ENCODE data around the gene NCCRP1. TPM values are rescaled to one million over a fixed set of nuclear protein-coding genes. Genes with fewer than 3 reads are reported as not detected.

NCCRP1 gene
- total RNA-seq, 2 donors from 2014 or later: 0.27 TPM; not detected in 1

GRCh38 chr19:39202998-39203355, 6.2 kb downstream of the NCCRP1 start:
- H3K27me3 ChIP-seq (replicated peaks; ENCODE audit: insufficient read depth): peaks cover 5% of the 10 kb centered on the region
- no peaks in the 10 kb centered on the region for H3K4me1 ChIP-seq (ENCODE audit: control insufficient read depth in 1 of 2, low read depth in 2 of 2)

GRCh38 chr19:39203372-39204341, 6.9 kb downstream of the NCCRP1 start, which contains the start of gene SYCN:
SYCN (minus strand) TSS chr19:39204263; CDS start chr19:39204254, 9 bp downstream.
- TF ChIP-seq CTCF (IDR thresholded peaks at IDR 0.05): no peak
- Histone ChIP-seq H3K4me3 (no peak within 1 kb of the TSS), H3K9me3 (no peaks in the 10 kb centered on the region), H3K4me1 (ENCODE audit: control insufficient read depth in 1 of 2, low read depth in 2 of 2) (no peaks in the 10 kb centered on the region), H3K27ac (no peak within 1 kb of the TSS), H3K36me3 (no peaks in the 10 kb centered on the region), H3K27me3 (replicated peaks; ENCODE audit: insufficient read depth) (no peaks in the 10 kb centered on the region)
- DNase-seq (ENCODE audit: low spot score): no peak
- no peak for ATAC-seq (ENCODE audit: insufficient number of reproducible peaks, low FRiP score, low read depth)

More at GRCh38 chr19:39202998-39203355, 6.2 kb downstream of the NCCRP1 start:
- no peak for TF ChIP-seq CTCF (IDR thresholded peaks at IDR 0.05)
- Histone ChIP-seq H3K9me3 (no peaks in the 10 kb centered on the region), H3K4me3 (no peak overlapping the region), H3K27ac (no peak overlapping the region), H3K36me3 (no peaks in the 10 kb centered on the region)
- DNase-seq (ENCODE audit: low spot score): no peak
- no peak for ATAC-seq (ENCODE audit: insufficient number of reproducible peaks, low FRiP score, low read depth)

- Histone ChIP-seq H3K36me3 (no peaks in the 10 kb centered on the region), H3K4me3 (no peak overlapping the region), H3K27ac (no peak overlapping the region), H3K27me3 (replicated peaks; ENCODE audit: insufficient read depth) (no peaks in the 10 kb centered on the region), H3K9me3 (no peaks in the 10 kb centered on the region), H3K4me1 (ENCODE audit: control insufficient read depth in 1 of 2, low read depth in 2 of 2) (no peaks in the 10 kb centered on the region)
- no peak for ATAC-seq (ENCODE audit: insufficient number of reproducible peaks, low FRiP score, low read depth)
- no peak for DNase-seq (ENCODE audit: low spot score)
- TF ChIP-seq CTCF (IDR thresholded peaks at IDR 0.05): no peak
Measured at GRCh38 chr19:39205449-39205764, 8.6 kb downstream of the NCCRP1 start.

- ATAC-seq (ENCODE audit: insufficient number of reproducible peaks, low FRiP score, low read depth): no peak
- Histone ChIP-seq H3K4me1 (ENCODE audit: control insufficient read depth in 1 of 2, low read depth in 2 of 2) (no peaks in the 10 kb centered on the region), H3K36me3 (no peaks in the 10 kb centered on the region), H3K4me3 (no peak overlapping the region), H3K9me3 (no peaks in the 10 kb centered on the region), H3K27me3 (replicated peaks; ENCODE audit: insufficient read depth) (no peaks in the 10 kb centered on the region), H3K27ac (no peak overlapping the region)
- DNase-seq (ENCODE audit: low spot score): no peak
- TF ChIP-seq CTCF (IDR thresholded peaks at IDR 0.05): no peak
Measured at GRCh38 chr19:39206122-39206521, 9.4 kb downstream of the NCCRP1 start.

- no peaks in the 10 kb centered on the region for H3K9me3 ChIP-seq
- no peaks in the 10 kb centered on the region for H3K27me3 ChIP-seq (replicated peaks; ENCODE audit: insufficient read depth)
- ATAC-seq (ENCODE audit: insufficient number of reproducible peaks, low FRiP score, low read depth) (no peak), DNase-seq (ENCODE audit: low spot score) (no peak)
- H3K36me3 ChIP-seq: no peaks in the 10 kb centered on the region
- H3K27ac ChIP-seq: no peak overlapping the region
- TF ChIP-seq CTCF (IDR thresholded peaks at IDR 0.05): no peak
- H3K4me3 ChIP-seq: no peak overlapping the region
- H3K4me1 ChIP-seq (ENCODE audit: control insufficient read depth in 1 of 2, low read depth in 2 of 2): no peaks in the 10 kb centered on the region
Measured at GRCh38 chr19:39207293-39207836, 10.6 kb downstream of the NCCRP1 start.

Measured in thoracic aorta (tissue), 2 donors.